H9 (cell line): Measurements from ENCODE around the gene BBX. TPM values are rescaled to one million over a fixed set of nuclear protein-coding genes. Genes with fewer than 3 reads are reported as not detected.
A peak's percentile ranks its signal among the peaks of the same experiment; 100 is the strongest.

Experiments used
- DNase-seq: peaks from one replicate; pipeline ENCODE4 v3.0.0-alpha.2; 2017
- H2AFZ ChIP-seq: one replicate; pipeline ENCODE4 v1.6.1; 2013; ENCODE audit warnings: mild to moderate bottlenecking, low read length, control low read depth, moderate library complexity
- H2AK5ac ChIP-seq: 2 replicates; pipeline ENCODE4 v1.6.1; 2013; ENCODE audit warnings: low read length, control low read depth, mixed read lengths; ENCODE audit not compliant: insufficient read length
- H2BK120ac ChIP-seq: one replicate; pipeline ENCODE4 v1.6.1; 2013; ENCODE audit warnings: low read depth, mild to moderate bottlenecking, low read length, control low read depth, inconsistent platforms; ENCODE audit not compliant: poor library complexity, severe bottlenecking
- H2BK12ac ChIP-seq: 2 replicates; pipeline ENCODE4 v1.6.1; 2013; ENCODE audit warnings: low read length, control low read depth, mixed read lengths, low read depth; ENCODE audit not compliant: insufficient read length
- H2BK15ac ChIP-seq: 2 replicates; pipeline ENCODE4 v1.6.1; 2013; ENCODE audit warnings: low read depth, low read length, control low read depth
- H2BK20ac ChIP-seq: one replicate; pipeline ENCODE4 v1.6.1; 2013; ENCODE audit warnings: low read depth, mild to moderate bottlenecking, low read length, control low read depth, inconsistent platforms; ENCODE audit not compliant: poor library complexity, severe bottlenecking
- H2BK5ac ChIP-seq: 2 replicates; pipeline ENCODE4 v1.6.1; 2013; ENCODE audit warnings: low read length, control low read depth, mixed read lengths; ENCODE audit not compliant: insufficient read length
- H3K14ac ChIP-seq: 2 replicates; pipeline ENCODE4 v1.6.1; 2013; ENCODE audit warnings: low read length, control low read depth; ENCODE audit not compliant: insufficient read depth
- H3K18ac ChIP-seq: 2 replicates; pipeline ENCODE4 v1.6.1; 2013; ENCODE audit warnings: low read depth, mild to moderate bottlenecking, mixed read lengths, low read length, control low read depth; ENCODE audit not compliant: insufficient read length
- H3K23ac ChIP-seq: 2 replicates; pipeline ENCODE4 v1.6.1; 2013; ENCODE audit warnings: low read length, control low read depth, mixed read lengths, low read depth; ENCODE audit not compliant: insufficient read length
- H3K23me2 ChIP-seq: 2 replicates; pipeline ENCODE4 v1.6.1; 2013; ENCODE audit warnings: low read depth, mild to moderate bottlenecking, mixed read lengths, low read length, control low read depth; ENCODE audit not compliant: insufficient read length, poor library complexity, severe bottlenecking
- H3K27ac ChIP-seq: 2 replicates; pipeline ENCODE4 v1.5.1; 2013; ENCODE audit warnings: low read length, control low read depth, mixed read lengths, low read depth; ENCODE audit not compliant: insufficient read length
- H3K27me3 ChIP-seq: 2 replicates; pipeline ENCODE4 v1.6.1; 2013; ENCODE audit warnings: low read length, control low read depth, inconsistent platforms; ENCODE audit not compliant: insufficient read depth
- H3K4ac ChIP-seq: 2 replicates; pipeline ENCODE4 v1.6.1; 2013; ENCODE audit warnings: low read depth, mild to moderate bottlenecking, control low read depth, inconsistent platforms, low read length, moderate library complexity
- H3K4me1 ChIP-seq: 2 replicates; pipeline ENCODE4 v1.6.1; 2013; ENCODE audit warnings: low read length, control low read depth, inconsistent platforms; ENCODE audit not compliant: insufficient read depth
- H3K4me2 ChIP-seq: 2 replicates; pipeline ENCODE4 v1.6.1; 2013; ENCODE audit warnings: low read length, control low read depth, mixed read lengths; ENCODE audit not compliant: insufficient read length, insufficient read depth
- H3K56ac ChIP-seq: 2 replicates; pipeline ENCODE4 v1.6.1; 2013; ENCODE audit warnings: low read depth, mild to moderate bottlenecking, mixed read lengths, low read length, control low read depth; ENCODE audit not compliant: insufficient read length
- H3K79me1 ChIP-seq: 2 replicates; pipeline ENCODE4 v1.6.1; 2013; ENCODE audit warnings: low read depth, mild to moderate bottlenecking, moderate library complexity, low read length, control low read depth, inconsistent platforms; ENCODE audit not compliant: insufficient read depth, poor library complexity, severe bottlenecking
- H3K79me2 ChIP-seq: 2 replicates; pipeline ENCODE4 v1.6.1; 2013; ENCODE audit warnings: low read length, control low read depth, inconsistent platforms; ENCODE audit not compliant: insufficient read depth
- H3K9ac ChIP-seq: 2 replicates; pipeline ENCODE4 v1.6.1; 2013; ENCODE audit warnings: low read length, control low read depth, mixed read lengths; ENCODE audit not compliant: insufficient read length; ENCODE audit errors: extremely low read depth
- H3K9me3 ChIP-seq: one replicate; pipeline ENCODE4 v1.6.1; 2013; ENCODE audit warnings: low read depth, low read length, inconsistent platforms; ENCODE audit not compliant: control insufficient read depth
- H3T11ph ChIP-seq: one replicate; pipeline ENCODE4 v1.6.1; 2013; ENCODE audit warnings: mild to moderate bottlenecking, low read length, control low read depth, inconsistent platforms
- H4K20me1 ChIP-seq: one replicate; pipeline ENCODE4 v1.6.1; 2013; ENCODE audit not compliant: control insufficient read depth, insufficient read length, insufficient read depth
- H4K5ac ChIP-seq: 2 replicates; pipeline ENCODE4 v1.6.1; 2013; ENCODE audit warnings: low read depth, mild to moderate bottlenecking, mixed read lengths, low read length, control low read depth; ENCODE audit not compliant: insufficient read length
- H4K8ac ChIP-seq: replicated peaks from 2 replicates; pipeline ENCODE4 v1.6.1; 2013; ENCODE audit warnings: low read length, control low read depth, mixed read lengths, low read depth; ENCODE audit not compliant: insufficient read length
- H4K91ac ChIP-seq: 2 replicates; pipeline ENCODE4 v1.6.1; 2013; ENCODE audit warnings: low read depth, mild to moderate bottlenecking, moderate library complexity, mixed read lengths, low read length, control low read depth; ENCODE audit not compliant: insufficient read length
- H3K27ac Mint-ChIP-seq, 3 experiments: 2 replicates in 2 of 3; 3 replicates in 1 of 3; pipeline ENCODE4 v1.8.0; 2020 to 2021; ENCODE audit warnings: mixed read lengths in 3 of 3, mild to moderate bottlenecking in 1 of 3, moderate library complexity in 1 of 3
- H3K27me3 Mint-ChIP-seq: 2 replicates; pipeline ENCODE4 v1.8.0; 2021; ENCODE audit warnings: low read depth, mild to moderate bottlenecking, moderate library complexity, mixed read lengths
- H3K36me3 Mint-ChIP-seq, 3 experiments: 2 replicates in 2 of 3; 3 replicates in 1 of 3; pipeline ENCODE4 v1.8.0; 2020 to 2021; ENCODE audit warnings: low read depth in 3 of 3, mixed read lengths in 3 of 3; ENCODE audit not compliant: insufficient read depth in 1 of 3
- H3K4me1 Mint-ChIP-seq, 2 experiments: 2 replicates each; pipeline ENCODE4 v1.8.0; 2020; ENCODE audit warnings: mixed read lengths in 2 of 2
- H3K4me3 Mint-ChIP-seq, 2 experiments: 2 replicates in 1 of 2; 3 replicates in 1 of 2; pipeline ENCODE4 v1.8.0; 2020 to 2021; ENCODE audit warnings: mild to moderate bottlenecking in 2 of 2, mixed read lengths in 2 of 2, moderate library complexity in 1 of 2
- H3K9me3 Mint-ChIP-seq, 2 experiments: 2 replicates in 1 of 2; 3 replicates in 1 of 2; pipeline ENCODE4 v1.8.0; 2020; ENCODE audit warnings: mild to moderate bottlenecking in 2 of 2, mixed read lengths in 2 of 2, moderate library complexity in 1 of 2
- CTCF ChIP-seq: fragments of 200-600 bp; sonication (generic); conservative IDR thresholded peaks from 3 replicates; pipeline ENCODE4 v1.8.0; 2021; ENCODE audit warnings: antibody characterized with exemption, mild to moderate bottlenecking
- WGBS: extraction: QIAGEN DNeasy Blood & Tissue Kit; methylation state at CpG from one replicate; pipeline ENCODE4 v1.1.7; 2013; ENCODE audit warnings: missing lambda C conversion rate, low lambda C conversion rate, mixed read lengths; ENCODE audit not compliant: insufficient read length; ENCODE audit errors: extremely low coverage; 5-methylcytosine and 5-hydroxymethylcytosine counted together
- total RNA-seq: library from RNA; stranded (reverse); gene quantifications from 2 replicates; pipeline ENCODE4 v1.2.1, GENCODE V29; 2021

BBX gene
- total RNA-seq, 1 experiment from 2014 or later, result 34.8 TPM

GRCh38 chr3:107581230-107581629 lies 58.5 kb downstream of the BBX start:
- H3K27ac Mint-ChIP-seq, result peak overlapping the region in 1 of 3 experiments; percentile 45; a peak in 1 of 7 replicates
- no peak overlapping the region for H3K18ac ChIP-seq
- peaks cover 0 to 2% (median 0%) of the 10 kb centered on the region in 3 experiments; a peak in 2 of 7 replicates for H3K36me3 Mint-ChIP-seq
- H3K9me3 Mint-ChIP-seq, result no peaks in the 10 kb centered on the region
- H2BK12ac ChIP-seq, result no peak overlapping the region
- H3K4me1 ChIP-seq, result peaks cover 5% of the 10 kb centered on the region
- H2BK5ac ChIP-seq, result no peak overlapping the region
- H3K79me2 ChIP-seq, result no peaks in the 10 kb centered on the region
- H2BK15ac ChIP-seq, result no peak overlapping the region
- TF ChIP-seq CTCF, result no peak
- H3K23me2 ChIP-seq, result no peaks in the 10 kb centered on the region
- H3K4ac ChIP-seq, result no peak overlapping the region
- no peak overlapping the region for H3K56ac ChIP-seq
- H2AK5ac ChIP-seq, result no peak overlapping the region
- H2BK120ac ChIP-seq, result no peak overlapping the region
- peaks cover 27% of the 10 kb centered on the region in 2 experiments for H3K4me1 Mint-ChIP-seq
- no peak overlapping the region for H3K23ac ChIP-seq
- no peak overlapping the region for H4K8ac ChIP-seq
- H3K79me1 ChIP-seq, result no peaks in the 10 kb centered on the region
- no CpG with 5 or more reads among the region's 1 CpG for WGBS
- no peak overlapping the region for H3K4me3 Mint-ChIP-seq
- H3K27ac ChIP-seq, result no peak overlapping the region
- H3K27me3 ChIP-seq, result no peaks in the 10 kb centered on the region
- H3K9me3 ChIP-seq, result no peaks in the 10 kb centered on the region
- no peak overlapping the region for H3K4me2 ChIP-seq
- H3K27me3 Mint-ChIP-seq, result no peaks in the 10 kb centered on the region
- no peaks in the 10 kb centered on the region for H4K20me1 ChIP-seq
- no peak overlapping the region for H4K5ac ChIP-seq
- H3T11ph ChIP-seq, result no peak overlapping the region
- H4K91ac ChIP-seq, result no peak overlapping the region
- no peak overlapping the region for H2AFZ ChIP-seq
- no peak overlapping the region for H2BK20ac ChIP-seq
- no peak overlapping the region for H3K14ac ChIP-seq
- H3K9ac ChIP-seq, result no peak overlapping the region
- DNase-seq, result no peak
